C4-2B (cell line): ENCODE measurements around the gene CNTROB.

Source experiments
- H3K27ac ChIP-seq: fragments of 450-650 bp; 2 replicates; pipeline ENCODE4 v1.5.1; 2017
- ZFX ChIP-seq: fragments of 450-650 bp; IDR thresholded peaks from 2 replicates; pipeline ENCODE4 v1.6.1; 2017
- TF ChIP-seq, protein P1 (sequence below): fragments of 450-650 bp; conservative IDR thresholded peaks from 2 replicates; pipeline ENCODE4 v1.5.1; 2017; ENCODE audit warnings: mild to moderate bottlenecking

The CNTROB gene

GRCh38 chr17:7961421-7961820 lies 29.4 kb downstream of the CNTROB start:
- no peak overlapping the region for H3K27ac ChIP-seq
- no peak for TF ChIP-seq ZFX
- TF ChIP-seq, protein P1, sequence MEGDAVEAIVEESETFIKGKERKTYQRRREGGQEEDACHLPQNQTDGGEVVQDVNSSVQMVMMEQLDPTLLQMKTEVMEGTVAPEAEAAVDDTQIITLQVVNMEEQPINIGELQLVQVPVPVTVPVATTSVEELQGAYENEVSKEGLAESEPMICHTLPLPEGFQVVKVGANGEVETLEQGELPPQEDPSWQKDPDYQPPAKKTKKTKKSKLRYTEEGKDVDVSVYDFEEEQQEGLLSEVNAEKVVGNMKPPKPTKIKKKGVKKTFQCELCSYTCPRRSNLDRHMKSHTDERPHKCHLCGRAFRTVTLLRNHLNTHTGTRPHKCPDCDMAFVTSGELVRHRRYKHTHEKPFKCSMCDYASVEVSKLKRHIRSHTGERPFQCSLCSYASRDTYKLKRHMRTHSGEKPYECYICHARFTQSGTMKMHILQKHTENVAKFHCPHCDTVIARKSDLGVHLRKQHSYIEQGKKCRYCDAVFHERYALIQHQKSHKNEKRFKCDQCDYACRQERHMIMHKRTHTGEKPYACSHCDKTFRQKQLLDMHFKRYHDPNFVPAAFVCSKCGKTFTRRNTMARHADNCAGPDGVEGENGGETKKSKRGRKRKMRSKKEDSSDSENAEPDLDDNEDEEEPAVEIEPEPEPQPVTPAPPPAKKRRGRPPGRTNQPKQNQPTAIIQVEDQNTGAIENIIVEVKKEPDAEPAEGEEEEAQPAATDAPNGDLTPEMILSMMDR = no peak

GRCh38 chr17:7967751-7968150 lies 35.7 kb downstream of the CNTROB start:
- TF ChIP-seq ZFX = no peak
- TF ChIP-seq, protein P1 = no peak
- H3K27ac ChIP-seq = no peak overlapping the region

DNA sequence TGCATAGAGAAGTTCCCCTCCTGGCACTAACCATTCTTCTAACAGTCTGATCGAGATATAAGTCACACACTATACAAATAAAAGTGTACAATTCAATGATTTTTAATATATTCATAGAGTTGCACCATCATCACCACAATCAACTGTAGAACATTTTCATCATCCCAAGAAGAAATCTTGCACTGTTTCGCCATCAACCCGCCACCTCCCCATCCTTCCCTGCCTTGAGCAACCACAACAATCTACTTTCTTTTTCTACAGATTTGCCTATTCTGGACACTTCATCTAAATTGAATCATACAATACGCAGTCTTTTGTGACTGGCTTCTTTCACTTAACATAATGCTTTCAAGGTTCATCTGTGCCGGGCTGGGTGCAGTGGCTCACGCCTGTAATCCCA lies 37.4 kb downstream of the CNTROB start:
- H3K27ac ChIP-seq = no peak overlapping the region
- no peak for TF ChIP-seq ZFX
- TF ChIP-seq, protein P1 = no peak

GRCh38 chr17:7971651-7972050 lies 39.6 kb downstream of the CNTROB start:
- TF ChIP-seq, protein P1 = no peak
- TF ChIP-seq ZFX = no peak
- no peak overlapping the region for H3K27ac ChIP-seq

- no peak for TF ChIP-seq ZFX
- TF ChIP-seq, protein P1 = peak; percentile 42
- H3K27ac ChIP-seq = no peak overlapping the region
These were observed 40.3 kb downstream of the CNTROB start for GRCh38 chr17:7972131-7972785.

GRCh38 chr17:7974638-7975131 lies 42.7 kb downstream of the CNTROB start:
- no peak for TF ChIP-seq ZFX
- TF ChIP-seq, protein P1 = no peak
- no peak overlapping the region for H3K27ac ChIP-seq

DNA sequence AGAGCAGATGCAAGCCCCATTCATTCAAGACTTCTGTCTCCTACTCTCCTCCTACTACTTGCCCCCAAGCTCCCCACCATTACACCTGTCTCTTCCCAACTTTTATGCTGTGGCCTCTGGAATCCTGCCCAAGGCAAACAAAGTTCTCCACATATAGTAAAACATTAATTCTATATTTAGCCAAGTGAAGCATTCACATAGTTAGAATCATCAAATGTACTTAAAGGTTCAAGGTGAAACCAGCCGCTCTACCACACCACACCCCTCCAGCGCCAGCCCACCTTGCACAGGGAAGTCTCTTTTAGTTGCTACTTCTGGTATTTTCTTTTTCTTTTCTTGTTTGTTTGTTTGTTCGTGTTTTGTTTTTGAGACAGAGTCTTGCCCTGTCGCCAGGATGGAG lies 45.0 kb downstream of the CNTROB start:
- TF ChIP-seq ZFX = no peak
- TF ChIP-seq, protein P1 = no peak
- H3K27ac ChIP-seq = no peak overlapping the region
